ENCODE results near the gene PEMT.

Gene PEMT

GRCh38 chr17:17498606-17499301, 92.8 kb downstream of the PEMT start:
- Histone ChIP-seq H3K9ac (ENCODE audit: low read depth, low read length) (no peak overlapping the region), H3K36me3 (ENCODE audit: insufficient read depth, low read length) (no peaks in the 10 kb centered on the region), H3K9me3 (ENCODE audit: control insufficient read depth, insufficient read depth, low read length) (no peaks in the 10 kb centered on the region), H3K4me1 (ENCODE audit: insufficient read depth, low read length) (peaks cover 4% of the 10 kb centered on the region; the same call in 1 of the 2 replicates)

GRCh38 chr17:17497845-17498520, 93.5 kb downstream of the PEMT start:
- Histone ChIP-seq H3K9me3 (ENCODE audit: control insufficient read depth, insufficient read depth, low read length) (no peaks in the 10 kb centered on the region), H3K9ac (ENCODE audit: low read depth, low read length) (no peak overlapping the region), H3K4me1 (ENCODE audit: insufficient read depth, low read length) (peaks cover 11% of the 10 kb centered on the region; the same call in 1 of the 2 replicates), H3K36me3 (ENCODE audit: insufficient read depth, low read length) (no peaks in the 10 kb centered on the region; the same call in 1 of the 2 replicates)

- no peaks in the 10 kb centered on the region for H3K9me3 ChIP-seq (ENCODE audit: control insufficient read depth, insufficient read depth, low read length)
- H3K36me3 ChIP-seq (ENCODE audit: insufficient read depth, low read length) = no peaks in the 10 kb centered on the region; the same call in 1 of the 2 replicates
- H3K9ac ChIP-seq (ENCODE audit: low read depth, low read length) = peak overlapping the region; percentile 83; the same call in 1 of the 2 replicates
- peaks cover 15% of the 10 kb centered on the region; the same call in 1 of the 2 replicates for H3K4me1 ChIP-seq (ENCODE audit: insufficient read depth, low read length)
These were observed 94.3 kb downstream of the PEMT start for GRCh38 chr17:17497065-17497844.

- Histone ChIP-seq H3K9me3 (ENCODE audit: control insufficient read depth, insufficient read depth, low read length) (no peaks in the 10 kb centered on the region), H3K4me1 (ENCODE audit: insufficient read depth, low read length) (peaks cover 15% of the 10 kb centered on the region; the same call in 1 of the 2 replicates), H3K9ac (ENCODE audit: low read depth, low read length) (peak within 1 kb of the TSS; percentile 83), H3K36me3 (ENCODE audit: insufficient read depth, low read length) (no peaks in the 10 kb centered on the region; the same call in none of the 2 replicates)
These were observed 95.1 kb downstream of the PEMT start, which contains the start of gene RASD1 for GRCh38 chr17:17496189-17497064. Gene RASD1, minus strand, starts transcription at chr17:17496395. Its CDS starts 214 bp downstream, at chr17:17496181.

- Histone ChIP-seq H3K4me1 (ENCODE audit: insufficient read depth, low read length) (peaks cover 15% of the 10 kb centered on the region; the same call in 1 of the 2 replicates), H3K36me3 (ENCODE audit: insufficient read depth, low read length) (no peaks in the 10 kb centered on the region; the same call in none of the 2 replicates), H3K9ac (ENCODE audit: low read depth, low read length) (peak overlapping the region; percentile 83), H3K9me3 (ENCODE audit: control insufficient read depth, insufficient read depth, low read length) (no peaks in the 10 kb centered on the region)
These were observed 95.8 kb downstream of the PEMT start for GRCh38 chr17:17495536-17496188.

- H3K9ac ChIP-seq (ENCODE audit: low read depth, low read length) = peak overlapping the region; percentile 83
- no peaks in the 10 kb centered on the region for H3K9me3 ChIP-seq (ENCODE audit: control insufficient read depth, insufficient read depth, low read length)
- peaks cover 15% of the 10 kb centered on the region; the same call in 1 of the 2 replicates for H3K4me1 ChIP-seq (ENCODE audit: insufficient read depth, low read length)
- H3K36me3 ChIP-seq (ENCODE audit: insufficient read depth, low read length) = no peaks in the 10 kb centered on the region; the same call in none of the 2 replicates
These were observed 96.5 kb downstream of the PEMT start for GRCh38 chr17:17494870-17495535.

GRCh38 chr17:17494499-17494869, 97.0 kb downstream of the PEMT start:
- Histone ChIP-seq H3K4me1 (ENCODE audit: insufficient read depth, low read length) (peaks cover 15% of the 10 kb centered on the region; the same call in 1 of the 2 replicates), H3K9me3 (ENCODE audit: control insufficient read depth, insufficient read depth, low read length) (no peaks in the 10 kb centered on the region), H3K9ac (ENCODE audit: low read depth, low read length) (peak overlapping the region; percentile 83), H3K36me3 (ENCODE audit: insufficient read depth, low read length) (no peaks in the 10 kb centered on the region; the same call in none of the 2 replicates)

- Histone ChIP-seq H3K9me3 (ENCODE audit: control insufficient read depth, insufficient read depth, low read length) (no peaks in the 10 kb centered on the region), H3K36me3 (ENCODE audit: insufficient read depth, low read length) (no peaks in the 10 kb centered on the region; the same call in none of the 2 replicates), H3K9ac (ENCODE audit: low read depth, low read length) (peak overlapping the region; percentile 83; the same call in 1 of the 2 replicates), H3K4me1 (ENCODE audit: insufficient read depth, low read length) (peaks cover 15% of the 10 kb centered on the region; the same call in 1 of the 2 replicates)
These were observed 97.5 kb downstream of the PEMT start for GRCh38 chr17:17493986-17494466.

GRCh38 chr17:17493249-17493985, 98.1 kb downstream of the PEMT start:
- H3K9ac ChIP-seq (ENCODE audit: low read depth, low read length) = no peak overlapping the region
- no peaks in the 10 kb centered on the region for H3K9me3 ChIP-seq (ENCODE audit: control insufficient read depth, insufficient read depth, low read length)
- no peaks in the 10 kb centered on the region; the same call in none of the 2 replicates for H3K36me3 ChIP-seq (ENCODE audit: insufficient read depth, low read length)
- H3K4me1 ChIP-seq (ENCODE audit: insufficient read depth, low read length) = peaks cover 15% of the 10 kb centered on the region; the same call in 1 of the 2 replicates

GRCh38 chr17:17492571-17492970, 98.9 kb downstream of the PEMT start:
- H3K9ac ChIP-seq (ENCODE audit: low read depth, low read length) = no peak overlapping the region
- no peaks in the 10 kb centered on the region; the same call in none of the 2 replicates for H3K36me3 ChIP-seq (ENCODE audit: insufficient read depth, low read length)

GRCh38 chr17:17492085-17492484, 99.4 kb downstream of the PEMT start:
- Histone ChIP-seq H3K9ac (ENCODE audit: low read depth, low read length) (no peak overlapping the region), H3K36me3 (ENCODE audit: insufficient read depth, low read length) (no peaks in the 10 kb centered on the region; the same call in none of the 2 replicates), H3K4me1 (ENCODE audit: insufficient read depth, low read length) (peaks cover 15% of the 10 kb centered on the region; the same call in 1 of the 2 replicates), H3K9me3 (ENCODE audit: control insufficient read depth, insufficient read depth, low read length) (no peaks in the 10 kb centered on the region)

More at GRCh38 chr17:17492571-17492970, 98.9 kb downstream of the PEMT start:
- peaks cover 15% of the 10 kb centered on the region; the same call in 1 of the 2 replicates for H3K4me1 ChIP-seq (ENCODE audit: insufficient read depth, low read length)
- H3K9me3 ChIP-seq (ENCODE audit: control insufficient read depth, insufficient read depth, low read length) = no peaks in the 10 kb centered on the region

GRCh38 chr17:17491546-17491988, 99.9 kb downstream of the PEMT start:
- H3K9me3 ChIP-seq (ENCODE audit: control insufficient read depth, insufficient read depth, low read length) = no peaks in the 10 kb centered on the region
- H3K4me1 ChIP-seq (ENCODE audit: insufficient read depth, low read length) = peaks cover 15% of the 10 kb centered on the region; the same call in 1 of the 2 replicates
- H3K36me3 ChIP-seq (ENCODE audit: insufficient read depth, low read length) = no peaks in the 10 kb centered on the region; the same call in none of the 2 replicates
- no peak overlapping the region for H3K9ac ChIP-seq (ENCODE audit: low read depth, low read length)
